Measurements from ENCODE around the gene TRIM24. TPM values are rescaled to one million over a fixed set of nuclear protein-coding genes. Genes with fewer than 3 reads are reported as not detected.
A peak's percentile ranks its signal among the peaks of the same experiment; 100 is the strongest.

The TRIM24 gene
- total and polyA plus RNA-seq, 7 experiments from 2014 or later, result 8.1 to 19.3 (median 17.7) TPM

DNA sequence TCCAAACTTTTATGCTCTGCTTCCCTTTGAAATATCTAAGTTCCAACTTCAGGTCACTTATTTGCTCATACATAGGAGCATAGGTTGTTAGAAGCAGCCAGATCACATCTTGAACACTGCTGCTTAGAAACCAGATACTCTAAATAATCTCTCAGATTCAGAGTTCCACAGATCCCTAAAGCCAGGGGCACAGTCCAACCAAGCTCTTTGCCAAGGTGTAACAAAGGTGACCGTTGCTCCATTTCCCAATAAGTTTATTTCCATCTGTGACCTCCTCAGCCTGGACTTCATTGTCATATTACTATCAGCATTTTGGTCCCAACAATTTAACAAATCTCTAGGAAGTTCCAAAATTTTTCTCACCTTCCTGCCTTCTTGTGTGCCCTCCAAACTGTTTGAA, 52.8 kb downstream of the TRIM24 start:
- H3K36me3 Mint-ChIP-seq, result peaks cover 30 to 87% (median 80%) of the 10 kb centered on the region in 5 donors
- H3K9me3 Mint-ChIP-seq, result peaks cover 0 to 17% (median 6%) of the 10 kb centered on the region in 11 donors
- H3K4me1 ChIP-seq (ENCODE audit: control insufficient read depth in 2 of 2, insufficient read depth in 2 of 2, low read length in 2 of 2), result no peaks in the 10 kb centered on the region
- DNase-seq (no peak), ATAC-seq (no peak)
- H3K9me3 ChIP-seq (ENCODE audit: control insufficient read depth in 2 of 3, low read length in 3 of 3), result peaks cover 0 to 4% (median 0%) of the 10 kb centered on the region in 3 experiments
- ChIA-PET POLR2A (no interaction called here), CTCF (no interaction called here)
- H3K27ac ChIP-seq (ENCODE audit: low read depth, low read length), result no peak overlapping the region
- H3K36me3 ChIP-seq (ENCODE audit: control insufficient read depth in 2 of 3, insufficient read depth in 3 of 3, low read length in 3 of 3), result peaks cover 0 to 17% (median 0%) of the 10 kb centered on the region in 3 experiments
- H3K27ac Mint-ChIP-seq, result peak overlapping the region in 2 of 9 donors; percentile 14 to 47
- peaks cover 7 to 35% (median 28%) of the 10 kb centered on the region in 7 donors for H3K4me1 Mint-ChIP-seq
- H3K4me3 ChIP-seq (ENCODE audit: low read length), result no peak overlapping the region
- intact Hi-C loops (cut with micrococcal nuclease), result loop anchor here in 1 of 2 donors (5.0 kb wide), 1 partner anchor 51 kb away; the partner anchor contains the start of gene TRIM24
- no peak overlapping the region for H3K4me3 Mint-ChIP-seq
- no peaks in the 10 kb centered on the region for H3K27me3 Mint-ChIP-seq
- no peaks in the 10 kb centered on the region for H3K27me3 ChIP-seq (ENCODE audit: control insufficient read depth in 2 of 2, insufficient read depth in 2 of 2, low read length in 2 of 2)

DNA sequence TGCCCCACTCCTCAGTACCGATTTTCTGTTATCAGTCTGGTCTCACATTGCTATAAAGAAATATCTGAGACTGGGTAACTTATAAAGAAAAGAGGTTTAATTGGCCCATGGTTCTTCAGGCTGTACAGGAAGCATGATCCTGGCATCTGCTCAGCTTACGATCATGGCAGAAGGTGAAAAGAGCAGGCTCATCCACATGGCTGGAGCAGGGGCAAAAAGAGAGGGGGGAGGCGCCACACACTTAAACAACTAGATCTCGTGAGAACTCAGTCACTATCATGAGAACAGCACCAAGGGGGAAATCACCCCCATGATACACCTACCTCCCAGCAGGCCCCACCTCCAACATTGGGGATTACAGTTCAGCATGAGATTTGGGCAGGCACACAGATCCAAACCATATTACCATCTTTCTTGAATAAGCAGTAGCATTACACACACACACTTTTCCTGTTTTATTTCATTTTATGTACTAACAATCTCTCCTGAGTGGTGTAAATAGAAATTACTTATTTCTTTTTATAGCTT, 53.3 kb downstream of the TRIM24 start:
- no peaks in the 10 kb centered on the region for H3K27me3 ChIP-seq (ENCODE audit: control insufficient read depth in 2 of 2, insufficient read depth in 2 of 2, low read length in 2 of 2)
- Mint-ChIP-seq H3K9me3 (peaks cover 0 to 17% (median 6%) of the 10 kb centered on the region in 11 donors), H3K27ac (peak overlapping the region in 3 of 9 donors; percentile 14 to 47 (median 36)), H3K36me3 (peaks cover 25 to 86% (median 77%) of the 10 kb centered on the region in 5 donors), H3K4me3 (no peak overlapping the region), H3K27me3 (no peaks in the 10 kb centered on the region), H3K4me1 (peaks cover 7 to 30% (median 25%) of the 10 kb centered on the region in 7 donors)
- H3K9me3 ChIP-seq (ENCODE audit: control insufficient read depth in 2 of 3, low read length in 3 of 3), result peaks cover 0 to 4% (median 0%) of the 10 kb centered on the region in 3 experiments
- no peaks in the 10 kb centered on the region for H3K4me1 ChIP-seq (ENCODE audit: control insufficient read depth in 2 of 2, insufficient read depth in 2 of 2, low read length in 2 of 2)
- ATAC-seq (no peak), DNase-seq (no peak)
- CTCF ChIA-PET, result no interaction called here
- intact Hi-C loops (cut with micrococcal nuclease), result loop anchor here in 1 of 2 donors (5.0 kb wide), 1 partner anchor 51 kb away; the partner anchor contains the start of gene TRIM24
- no peak overlapping the region for H3K27ac ChIP-seq (ENCODE audit: low read depth, low read length)
- peaks cover 0 to 18% (median 0%) of the 10 kb centered on the region in 3 experiments for H3K36me3 ChIP-seq (ENCODE audit: control insufficient read depth in 2 of 3, insufficient read depth in 3 of 3, low read length in 3 of 3)
- POLR2A ChIA-PET, result no interaction called here
- no peak overlapping the region for H3K4me3 ChIP-seq (ENCODE audit: low read length)

DNA sequence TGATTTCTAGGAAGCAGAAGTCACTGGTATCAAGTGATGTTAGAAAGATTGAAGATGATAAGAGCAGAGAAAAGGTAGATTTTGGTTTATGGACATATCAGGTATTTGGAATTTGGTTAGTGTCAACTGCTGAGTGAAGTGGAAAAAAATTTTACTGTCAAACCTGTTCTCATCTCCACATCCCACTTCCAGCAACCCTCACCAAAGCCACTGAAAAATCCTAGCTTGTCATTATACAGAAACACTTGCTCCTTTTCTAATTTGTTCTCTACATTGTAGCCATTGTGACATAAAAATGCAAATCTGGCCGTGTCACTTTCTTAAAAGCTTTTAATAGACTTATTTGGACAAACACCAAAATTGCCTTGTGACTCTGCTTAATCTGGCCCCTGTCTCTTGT, 54.0 kb downstream of the TRIM24 start:
- H3K36me3 ChIP-seq (ENCODE audit: control insufficient read depth in 2 of 3, insufficient read depth in 3 of 3, low read length in 3 of 3), result peaks cover 0 to 25% (median 0%) of the 10 kb centered on the region in 3 experiments
- peaks cover 0 to 17% (median 6%) of the 10 kb centered on the region in 11 donors for H3K9me3 Mint-ChIP-seq
- intact Hi-C loops (cut with micrococcal nuclease), result loop anchor here in 1 of 2 donors (5.0 kb wide), 1 partner anchor 52 kb away; the partner anchor contains the start of gene TRIM24
- no peak for DNase-seq
- no peaks in the 10 kb centered on the region for H3K4me1 ChIP-seq (ENCODE audit: control insufficient read depth in 2 of 2, insufficient read depth in 2 of 2, low read length in 2 of 2)
- H3K4me1 Mint-ChIP-seq, result peaks cover 6 to 26% (median 22%) of the 10 kb centered on the region in 7 donors
- H3K36me3 Mint-ChIP-seq, result peaks cover 24 to 86% (median 77%) of the 10 kb centered on the region in 5 donors
- no peak for ATAC-seq
- H3K9me3 ChIP-seq (ENCODE audit: control insufficient read depth in 2 of 3, low read length in 3 of 3), result peaks cover 0 to 4% (median 0%) of the 10 kb centered on the region in 3 experiments
- H3K27me3 ChIP-seq (ENCODE audit: control insufficient read depth in 2 of 2, insufficient read depth in 2 of 2, low read length in 2 of 2), result no peaks in the 10 kb centered on the region
- H3K4me3 ChIP-seq (ENCODE audit: low read length), result no peak overlapping the region
- no peak overlapping the region for H3K27ac ChIP-seq (ENCODE audit: low read depth, low read length)
- CTCF ChIA-PET, result no interaction called here
- no peaks in the 10 kb centered on the region for H3K27me3 Mint-ChIP-seq
- H3K27ac Mint-ChIP-seq, result peak overlapping the region in 3 of 9 donors; percentile 3 to 41 (median 36)
- H3K4me3 Mint-ChIP-seq, result no peak overlapping the region
- POLR2A ChIA-PET, result no interaction called here

DNA sequence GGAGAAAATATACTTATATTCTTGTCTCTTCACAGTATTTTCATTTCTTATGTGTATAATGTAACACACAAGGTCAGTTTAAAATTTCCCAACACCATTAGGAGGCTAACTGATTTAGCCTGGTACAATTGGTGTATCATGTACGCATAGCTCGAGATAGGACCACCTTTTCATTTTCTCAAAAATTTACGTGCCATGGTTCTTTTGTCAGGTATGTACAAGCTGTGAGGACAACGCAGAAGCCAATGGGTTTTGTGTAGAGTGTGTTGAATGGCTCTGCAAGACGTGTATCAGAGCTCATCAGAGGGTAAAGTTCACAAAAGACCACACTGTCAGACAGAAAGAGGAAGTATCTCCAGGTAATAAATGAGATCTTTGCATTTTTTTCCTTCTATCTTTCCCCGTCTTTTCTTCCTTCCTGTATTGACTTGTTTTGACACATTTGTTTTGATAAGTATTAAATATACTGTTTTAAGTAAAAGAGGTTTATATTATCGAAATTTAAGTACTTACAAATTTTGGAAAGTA, 55.0 kb downstream of the TRIM24 start:
- H3K4me1 Mint-ChIP-seq, result peaks cover 1 to 22% (median 20%) of the 10 kb centered on the region in 7 donors
- peaks cover 0 to 17% (median 6%) of the 10 kb centered on the region in 11 donors for H3K9me3 Mint-ChIP-seq
- ATAC-seq (no peak), DNase-seq (no peak)
- peaks cover 0 to 35% (median 0%) of the 10 kb centered on the region in 3 experiments for H3K36me3 ChIP-seq (ENCODE audit: control insufficient read depth in 2 of 3, insufficient read depth in 3 of 3, low read length in 3 of 3)
- H3K27me3 ChIP-seq (ENCODE audit: control insufficient read depth in 2 of 2, insufficient read depth in 2 of 2, low read length in 2 of 2), result no peaks in the 10 kb centered on the region
- no peak overlapping the region for H3K4me3 ChIP-seq (ENCODE audit: low read length)
- H3K27ac ChIP-seq (ENCODE audit: low read depth, low read length), result no peak overlapping the region
- CTCF ChIA-PET, result no interaction called here
- H3K9me3 ChIP-seq (ENCODE audit: control insufficient read depth in 2 of 3, low read length in 3 of 3), result peaks cover 0 to 4% (median 0%) of the 10 kb centered on the region in 3 experiments
- peaks cover 19 to 89% (median 81%) of the 10 kb centered on the region in 5 donors for H3K36me3 Mint-ChIP-seq
- H3K4me1 ChIP-seq (ENCODE audit: control insufficient read depth in 2 of 2, insufficient read depth in 2 of 2, low read length in 2 of 2), result no peaks in the 10 kb centered on the region
- POLR2A ChIA-PET, result no interaction called here
- no peaks in the 10 kb centered on the region for H3K27me3 Mint-ChIP-seq
- no peak overlapping the region for H3K4me3 Mint-ChIP-seq
- H3K27ac Mint-ChIP-seq, result peak overlapping the region in 1 of 9 donors; percentile 12
- intact Hi-C loops (cut with micrococcal nuclease), result no loop called here

DNA sequence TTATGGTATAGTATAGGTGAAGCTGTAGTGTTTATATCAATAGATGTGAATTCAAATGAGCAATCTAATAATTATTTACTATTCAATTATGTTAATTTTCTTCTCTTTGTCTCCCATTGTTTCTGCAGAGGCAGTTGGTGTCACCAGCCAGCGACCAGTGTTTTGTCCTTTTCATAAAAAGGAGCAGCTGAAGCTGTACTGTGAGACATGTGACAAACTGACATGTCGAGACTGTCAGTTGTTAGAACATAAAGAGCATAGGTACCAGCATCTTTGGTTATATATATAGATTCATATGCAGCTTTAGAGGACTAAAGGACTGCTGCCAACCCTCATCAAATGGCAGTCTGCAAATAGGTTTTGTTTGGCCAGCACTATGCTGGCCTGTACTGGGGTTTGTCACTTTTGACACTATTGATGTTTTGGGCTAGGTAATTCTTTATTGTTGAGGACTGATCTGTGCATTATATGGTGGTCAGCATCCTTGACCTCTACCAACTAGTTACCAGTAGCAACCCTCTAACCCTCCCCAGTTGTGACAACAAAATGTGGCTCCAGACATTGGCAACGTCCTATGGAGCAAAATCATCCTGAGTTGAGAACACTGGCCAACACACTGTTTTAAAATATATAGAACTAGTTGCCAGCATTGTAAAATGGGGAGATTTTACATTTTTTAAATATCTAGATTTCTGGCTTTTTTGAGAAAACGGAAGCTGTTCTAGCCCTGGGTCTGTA, 59.2 kb downstream of the TRIM24 start:
- no peaks in the 10 kb centered on the region for H3K9me3 ChIP-seq (ENCODE audit: control insufficient read depth in 2 of 3, low read length in 3 of 3)
- no peaks in the 10 kb centered on the region for H3K4me1 ChIP-seq (ENCODE audit: control insufficient read depth in 2 of 2, insufficient read depth in 2 of 2, low read length in 2 of 2)
- H3K4me3 ChIP-seq (ENCODE audit: low read length), result no peak overlapping the region
- H3K4me3 Mint-ChIP-seq, result no peak overlapping the region
- intact Hi-C loops (cut with micrococcal nuclease), result no loop called here
- H3K9me3 Mint-ChIP-seq, result peaks cover 2 to 36% (median 10%) of the 10 kb centered on the region in 11 donors
- no peaks in the 10 kb centered on the region for H3K27me3 Mint-ChIP-seq
- ChIA-PET POLR2A (no interaction called here), CTCF (no interaction called here)
- no peak overlapping the region for H3K27ac Mint-ChIP-seq
- H3K36me3 ChIP-seq (ENCODE audit: control insufficient read depth in 2 of 3, insufficient read depth in 3 of 3, low read length in 3 of 3), result peaks cover 0 to 33% (median 0%) of the 10 kb centered on the region in 3 experiments
- H3K27me3 ChIP-seq (ENCODE audit: control insufficient read depth in 2 of 2, insufficient read depth in 2 of 2, low read length in 2 of 2), result no peaks in the 10 kb centered on the region
- DNase-seq (no peak), ATAC-seq (no peak)
- peaks cover 23 to 93% (median 88%) of the 10 kb centered on the region in 5 donors for H3K36me3 Mint-ChIP-seq
- no peak overlapping the region for H3K27ac ChIP-seq (ENCODE audit: low read depth, low read length)
- peaks cover 0 to 4% (median 4%) of the 10 kb centered on the region in 7 donors for H3K4me1 Mint-ChIP-seq

DNA sequence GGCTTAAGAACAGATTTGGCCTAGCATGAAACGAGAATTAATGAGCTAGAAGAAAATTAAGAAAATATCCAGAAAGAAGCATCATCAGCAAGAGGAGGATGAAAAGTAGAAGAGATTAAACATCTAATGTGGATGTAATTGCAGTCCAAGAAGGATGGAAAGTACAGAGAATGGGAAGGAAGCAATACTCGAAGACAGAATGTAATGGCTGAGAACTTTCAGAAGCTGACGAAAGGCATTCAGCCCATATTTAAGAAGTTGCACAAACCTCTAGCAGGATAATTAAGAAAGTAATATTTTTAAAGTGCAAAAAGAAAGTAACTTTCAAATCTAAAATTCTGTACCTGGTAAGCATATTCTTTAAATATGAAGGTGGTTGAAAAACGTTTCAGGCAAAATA, 60.7 kb downstream of the TRIM24 start:
- POLR2A ChIA-PET, result no interaction called here
- ATAC-seq, result no peak

More for the DNA sequence above, 60.7 kb downstream of the TRIM24 start:
- H3K36me3 ChIP-seq (ENCODE audit: control insufficient read depth in 2 of 3, insufficient read depth in 3 of 3, low read length in 3 of 3), result peaks cover 0 to 39% (median 0%) of the 10 kb centered on the region in 3 experiments
- H3K4me3 Mint-ChIP-seq, result no peak overlapping the region
- H3K9me3 Mint-ChIP-seq, result peaks cover 3 to 44% (median 9%) of the 10 kb centered on the region in 11 donors
- no peaks in the 10 kb centered on the region for H3K4me1 ChIP-seq (ENCODE audit: control insufficient read depth in 2 of 2, insufficient read depth in 2 of 2, low read length in 2 of 2)
- intact Hi-C loops (cut with micrococcal nuclease), result loop anchor here in 1 of 2 donors (5.0 kb wide), 1 partner anchor 58 kb away; the partner anchor contains the start of gene TRIM24
- CTCF ChIA-PET, result no interaction called here
- H3K27ac Mint-ChIP-seq, result peak overlapping the region in 1 of 9 donors; percentile 32
- no peak overlapping the region for H3K27ac ChIP-seq (ENCODE audit: low read depth, low read length)
- peaks cover 17 to 89% (median 82%) of the 10 kb centered on the region in 5 donors for H3K36me3 Mint-ChIP-seq
- H3K4me3 ChIP-seq (ENCODE audit: low read length), result no peak overlapping the region
- H3K27me3 ChIP-seq (ENCODE audit: control insufficient read depth in 2 of 2, insufficient read depth in 2 of 2, low read length in 2 of 2), result no peaks in the 10 kb centered on the region
- peaks cover 0 to 2% (median 0%) of the 10 kb centered on the region in 3 experiments for H3K9me3 ChIP-seq (ENCODE audit: control insufficient read depth in 2 of 3, low read length in 3 of 3)
- no peak for DNase-seq
- no peaks in the 10 kb centered on the region for H3K27me3 Mint-ChIP-seq
- peaks cover 0 to 1% (median 0%) of the 10 kb centered on the region in 7 donors for H3K4me1 Mint-ChIP-seq

Data from naive thymus-derived CD4-positive, alpha-beta T cell (primary cell).